MCF 10A (cell line): Measurements from ENCODE around the gene LRRC57. TPM values are rescaled to one million over a fixed set of nuclear protein-coding genes. Genes with fewer than 3 reads are reported as not detected.
A peak's percentile ranks its signal among the peaks of the same experiment; 100 is the strongest.

ENCODE experiments used
- BruUV-seq: library from RNA; stranded (reverse); fragments of 400-500 nt; replicated peaks from 2 replicates; lab custom pipeline; 2021; lab: Mats Ljungman, UMichigan
- CTCF ChIA-PET: fragments of 300-600 bp; sonication (Branson Sonifier 250); formaldehyde crosslinking; extraction: SDS; loops from one replicate; lab custom pipeline; 2021; ENCODE audit warnings: antibody characterized with exemption, inconsistent platforms; lab: Yijun Ruan, JAX
- POLR2A ChIA-PET: fragments of 300-600, 350-650 bp; sonication (Branson Sonifier 250); formaldehyde crosslinking; extraction: SDS; loops from one replicate; lab custom pipeline; 2020; ENCODE audit warnings: antibody characterized with exemption, inconsistent platforms; lab: Yijun Ruan, JAX
- DNase-seq: peaks from one replicate; pipeline ENCODE4 v3.0.0-alpha.2; 2018; ENCODE audit not compliant: unreplicated experiment
- H3K27ac Mint-ChIP-seq: one replicate; pipeline ENCODE4 v1.8.0; 2022; ENCODE audit warnings: mild to moderate bottlenecking, low read depth, mixed read lengths; ENCODE audit not compliant: unreplicated experiment
- H3K27me3 Mint-ChIP-seq: one replicate; pipeline ENCODE4 v1.8.0; 2022; ENCODE audit warnings: mixed read lengths; ENCODE audit not compliant: insufficient read depth, unreplicated experiment
- H3K36me3 Mint-ChIP-seq: one replicate; pipeline ENCODE4 v1.8.0; 2022; ENCODE audit warnings: mild to moderate bottlenecking, moderate library complexity, mixed read lengths; ENCODE audit not compliant: insufficient read depth, unreplicated experiment
- H3K4me1 Mint-ChIP-seq: one replicate; pipeline ENCODE4 v1.8.0; 2022; ENCODE audit warnings: mixed read lengths; ENCODE audit not compliant: insufficient read depth, unreplicated experiment
- H3K4me3 Mint-ChIP-seq: one replicate; pipeline ENCODE4 v1.8.0; 2022; ENCODE audit warnings: mild to moderate bottlenecking, moderate library complexity, mixed read lengths; ENCODE audit not compliant: unreplicated experiment
- H3K9me3 Mint-ChIP-seq: one replicate; pipeline ENCODE4 v1.8.0; 2022; ENCODE audit warnings: mixed read lengths; ENCODE audit not compliant: unreplicated experiment
- CTCF ChIP-seq: fragments of 200-600 bp; IDR thresholded peaks from one replicate; pipeline ENCODE4 v1.8.0; 2022; ENCODE audit warnings: antibody characterized with exemption, mild to moderate bottlenecking; ENCODE audit not compliant: unreplicated experiment
- intact Hi-C: fragments of 100-400 bp; cut with micrococcal nuclease; formaldehyde crosslinking; loops from 2 replicates; pipeline ENCODE4 v1.14.1; 2022
- total RNA-seq: library from RNA; stranded (reverse); gene quantifications from 2 replicates; pipeline ENCODE4 v1.2.3, GENCODE V29; 2022

LRRC57 gene
- total RNA-seq, 1 experiment from 2014 or later, result 18.3 TPM

DNA sequence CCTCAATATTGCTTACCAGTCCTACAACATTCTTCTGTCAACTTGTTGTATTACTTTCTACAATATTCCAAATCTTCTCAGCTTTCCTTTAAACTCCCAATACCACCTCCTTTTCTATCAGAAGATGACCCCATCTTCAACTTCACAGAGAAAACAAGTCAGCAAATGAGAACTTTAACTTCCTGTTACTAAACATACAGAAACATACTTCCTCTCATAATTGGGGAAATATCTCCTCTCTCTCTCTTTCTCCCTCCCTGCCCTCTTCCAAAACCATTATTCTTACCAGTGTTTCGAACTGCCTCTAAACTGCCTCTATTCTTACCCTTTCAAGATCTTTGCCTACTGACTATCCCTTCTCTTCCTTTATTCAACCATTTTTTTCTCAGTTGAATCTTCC is 54.9 kb downstream of the LRRC57 start:
- ChIA-PET CTCF (interaction anchor here (0.7 kb wide), 1 partner anchor 832 kb away, joined by 5 read pairs; no protein-coding TSS in a partner anchor), POLR2A (interaction anchor here (2.6 to 3.9 kb wide), 2 partner anchors 55 to 219 kb away, joined by 25 to 69 read pairs; partner anchors contain the start of genes GANC, HAUS2, LRRC57 and TMEM87A)
- Mint-ChIP-seq H3K4me1 (peaks cover 28% of the 10 kb centered on the region), H3K27ac (peak overlapping the region; percentile 95), H3K9me3 (no peaks in the 10 kb centered on the region), H3K4me3 (peak overlapping the region; percentile 87), H3K36me3 (peaks cover 4% of the 10 kb centered on the region), H3K27me3 (no peaks in the 10 kb centered on the region)
- TF ChIP-seq CTCF, result no peak
- intact Hi-C loops, result loop anchor here (10.0 kb wide), 2 partner anchors 161 to 219 kb away; partner anchors contain the start of genes GANC and TMEM87A
- DNase-seq, result no peak
- no TSS peak for BruUV-seq

GRCh38 chr15:42491539-42492225 is 56.9 kb downstream of the LRRC57 start:
- Mint-ChIP-seq H3K27ac (peak overlapping the region; percentile 96), H3K4me3 (peak overlapping the region; percentile 94), H3K36me3 (peaks cover 13% of the 10 kb centered on the region), H3K9me3 (no peaks in the 10 kb centered on the region), H3K4me1 (peaks cover 32% of the 10 kb centered on the region), H3K27me3 (no peaks in the 10 kb centered on the region)
- ChIA-PET CTCF (interaction anchor here (0.9 kb wide), 1 partner anchor 20 kb away, joined by 3 read pairs; no protein-coding TSS in a partner anchor), POLR2A (interaction anchor here (0.6 to 3.2 kb wide), 19 partner anchors 8 to 1074 kb away, joined by 3 to 43 read pairs (median 6); partner anchors contain the start of genes GANC, HAUS2, LRRC57 and STARD9)
- BruUV-seq, result TSS peak; percentile 80
- peak; percentile 16 for DNase-seq
- no peak for TF ChIP-seq CTCF
- intact Hi-C loops, result loop anchor here (10.0 kb wide), 2 partner anchors 163 to 217 kb away; partner anchors contain the start of genes GANC and TMEM87A

- H3K36me3 Mint-ChIP-seq, result peaks cover 13% of the 10 kb centered on the region
- no peaks in the 10 kb centered on the region for H3K9me3 Mint-ChIP-seq
- peak within 1 kb of the TSS; percentile 94 for H3K4me3 Mint-ChIP-seq
- H3K4me1 Mint-ChIP-seq, result peaks cover 24% of the 10 kb centered on the region
- no TSS peak for BruUV-seq
- intact Hi-C loops, result loop anchor here (10.0 kb wide), 2 partner anchors 164 to 216 kb away; partner anchors contain the start of genes GANC and TMEM87A
- ChIA-PET CTCF (interaction anchor here (0.5 to 0.9 kb wide), 4 partner anchors 19 to 163 kb away, joined by 3 read pairs; no protein-coding TSS in a partner anchor), POLR2A (interaction anchor here (0.6 to 3.2 kb wide), 26 partner anchors 9 to 1260 kb away, joined by 3 to 43 read pairs (median 4); partner anchors contain the start of genes CHP1, GANC, HAUS2 and LRRC57)
- DNase-seq, result peak; percentile 89
- no peaks in the 10 kb centered on the region for H3K27me3 Mint-ChIP-seq
- no peak for TF ChIP-seq CTCF
- H3K27ac Mint-ChIP-seq, result peak within 1 kb of the TSS; percentile 96
Observed at GRCh38 chr15:42490671-42491538, 57.7 kb downstream of the LRRC57 start, which contains the start of gene ZNF106. TSS of gene ZNF106 (minus strand) at chr15:42491141. CDS start at chr15:42472289, 18,852 bp downstream.
